ENCODE data around the gene C19orf67.

Gene C19orf67

DNA sequence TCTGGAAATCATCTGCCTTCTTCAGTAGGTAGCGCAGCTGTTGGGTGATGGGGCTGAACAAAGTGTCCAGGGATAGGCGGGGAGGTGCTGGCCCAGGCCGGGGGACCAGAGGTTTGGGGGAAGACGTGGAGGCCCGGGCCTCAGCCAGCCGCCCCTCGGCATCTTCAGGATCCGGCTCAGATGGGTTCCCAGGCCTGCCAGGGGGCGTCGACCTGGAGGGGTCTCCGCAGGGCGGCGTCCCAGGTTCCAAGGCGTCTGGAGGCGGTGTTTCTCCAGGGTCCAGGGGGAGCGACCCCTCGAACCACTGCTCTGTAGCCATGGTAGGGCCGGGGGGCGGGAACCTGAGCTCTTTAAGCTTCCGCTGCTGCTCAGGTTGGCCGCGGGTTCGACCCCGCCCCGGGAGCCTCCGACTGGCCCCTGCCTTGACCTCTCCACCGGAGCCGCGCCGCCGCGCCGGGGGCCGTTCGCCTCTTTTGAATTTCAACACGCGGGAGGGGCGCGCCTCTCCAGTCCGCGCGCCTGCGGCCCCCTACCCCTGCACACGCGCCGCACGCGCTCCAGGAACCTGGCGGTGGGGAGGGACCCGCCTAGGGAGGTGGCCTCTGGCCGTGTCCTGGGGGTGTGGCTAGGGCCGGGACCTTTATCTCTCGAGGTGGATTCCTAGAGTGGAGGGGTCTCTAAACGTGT, at the start of gene C19orf67:
Gene C19orf67, minus strand, starts transcription at position 475 of the 687 bp plus-strand sequence. Its CDS starts 156 bp downstream, at position 319.
- no peak for DNase-seq

DNA sequence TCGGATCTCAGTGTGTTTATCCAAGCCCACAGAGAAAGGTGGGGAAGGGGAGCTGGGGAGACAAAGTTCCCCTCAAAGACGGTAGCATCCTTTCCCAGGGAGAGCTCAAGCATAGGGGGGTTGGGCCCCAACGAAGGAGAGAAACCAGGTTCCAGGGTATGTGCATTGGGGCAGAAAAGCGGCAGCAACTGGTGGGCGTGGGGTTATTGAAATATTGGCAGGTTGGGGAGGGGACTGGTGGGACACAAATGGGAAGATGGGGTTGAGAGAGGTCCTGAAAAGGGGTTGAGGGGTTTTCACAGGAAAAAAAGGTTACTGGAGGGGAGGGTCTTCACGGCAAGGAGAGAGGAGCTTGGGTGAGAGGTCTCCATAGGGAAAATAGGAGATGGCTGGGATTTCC, 49.8 kb upstream of the C19orf67 start:
- peak; percentile 24 for DNase-seq

DNA sequence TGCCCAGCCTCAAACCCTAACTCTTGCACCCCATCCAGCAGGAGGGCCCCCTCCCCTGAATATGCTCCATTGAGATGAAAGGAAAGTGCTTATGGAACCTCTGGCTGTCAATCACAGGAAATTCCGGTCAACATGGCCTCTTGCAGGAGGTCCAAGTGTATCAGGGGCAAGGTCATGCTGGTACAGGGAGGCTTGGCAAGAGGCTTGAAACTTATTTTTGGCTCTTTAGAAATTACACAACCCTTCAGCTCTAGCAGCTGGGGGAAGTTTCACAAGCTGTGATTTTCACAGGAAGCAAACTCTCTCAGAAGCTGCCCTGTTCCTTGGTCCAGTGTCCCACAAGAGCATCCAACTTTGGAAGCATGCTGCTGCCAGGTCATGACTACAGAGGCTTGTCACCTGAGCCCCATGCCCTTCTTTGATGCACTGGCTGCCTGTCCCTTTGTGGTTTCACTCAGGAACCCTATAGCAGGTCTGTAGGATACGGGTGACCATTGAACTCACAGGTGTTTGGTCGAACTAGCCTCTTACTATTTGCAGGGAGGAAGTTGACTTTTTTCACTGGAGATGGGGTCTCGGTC, 42.4 kb upstream of the C19orf67 start:
- DNase-seq = peak; percentile 25

DNA sequence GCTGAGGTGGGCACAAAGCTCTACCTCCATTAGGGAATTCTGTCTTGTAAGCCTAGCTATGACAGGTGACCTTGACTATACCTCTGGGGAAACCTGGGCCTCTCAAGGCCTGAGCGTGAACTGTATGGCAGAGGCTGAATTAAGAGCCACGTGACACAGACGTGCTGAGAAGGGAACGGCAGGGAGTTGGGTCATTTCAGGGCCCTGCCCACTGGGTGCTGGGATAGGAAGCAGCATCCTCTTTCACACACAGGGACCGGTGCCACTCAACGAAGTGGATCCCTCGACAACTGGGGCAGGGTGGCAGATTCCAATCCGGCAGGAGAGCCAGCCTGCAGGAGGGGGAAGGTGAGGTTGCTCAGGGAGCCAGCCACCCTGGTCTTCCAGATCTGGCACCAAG, 41.6 kb upstream of the C19orf67 start:
- no peak for DNase-seq

DNA sequence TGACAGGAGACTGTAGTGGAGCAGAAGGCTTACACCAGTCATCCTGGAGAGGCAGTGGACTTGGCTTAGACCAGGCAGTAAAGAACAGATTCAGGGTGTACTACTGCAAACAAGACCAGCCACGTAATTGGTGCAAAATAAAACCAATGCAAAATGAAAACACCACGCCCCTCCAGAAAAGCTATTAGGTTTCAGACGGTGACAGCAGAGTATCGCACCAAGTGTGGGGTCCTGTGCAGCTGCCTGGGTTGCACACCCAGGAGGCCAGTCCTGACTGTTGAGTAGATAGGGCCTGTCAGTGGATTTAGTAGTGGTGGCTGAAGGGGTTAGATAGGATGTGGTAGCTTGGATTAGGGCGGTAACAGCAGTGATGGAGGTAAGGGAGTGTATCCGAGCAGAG, 37.3 kb upstream of the C19orf67 start:
- DNase-seq = no peak

DNA sequence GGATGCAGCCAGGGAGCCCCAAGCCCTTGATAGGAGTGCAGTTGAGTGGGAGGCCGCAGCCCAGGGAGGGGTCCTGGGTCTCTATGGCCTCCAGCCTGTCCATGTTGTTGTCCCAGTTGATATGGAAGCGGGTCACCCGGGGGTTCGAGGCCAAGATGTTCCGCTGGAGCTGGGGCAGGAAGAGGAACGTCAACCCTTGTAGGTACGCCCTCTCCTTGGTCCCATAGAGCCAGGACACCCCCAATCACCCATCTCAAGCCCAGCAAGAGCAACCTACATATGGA, 34.9 kb upstream of the C19orf67 start:
- no peak for DNase-seq

DNA sequence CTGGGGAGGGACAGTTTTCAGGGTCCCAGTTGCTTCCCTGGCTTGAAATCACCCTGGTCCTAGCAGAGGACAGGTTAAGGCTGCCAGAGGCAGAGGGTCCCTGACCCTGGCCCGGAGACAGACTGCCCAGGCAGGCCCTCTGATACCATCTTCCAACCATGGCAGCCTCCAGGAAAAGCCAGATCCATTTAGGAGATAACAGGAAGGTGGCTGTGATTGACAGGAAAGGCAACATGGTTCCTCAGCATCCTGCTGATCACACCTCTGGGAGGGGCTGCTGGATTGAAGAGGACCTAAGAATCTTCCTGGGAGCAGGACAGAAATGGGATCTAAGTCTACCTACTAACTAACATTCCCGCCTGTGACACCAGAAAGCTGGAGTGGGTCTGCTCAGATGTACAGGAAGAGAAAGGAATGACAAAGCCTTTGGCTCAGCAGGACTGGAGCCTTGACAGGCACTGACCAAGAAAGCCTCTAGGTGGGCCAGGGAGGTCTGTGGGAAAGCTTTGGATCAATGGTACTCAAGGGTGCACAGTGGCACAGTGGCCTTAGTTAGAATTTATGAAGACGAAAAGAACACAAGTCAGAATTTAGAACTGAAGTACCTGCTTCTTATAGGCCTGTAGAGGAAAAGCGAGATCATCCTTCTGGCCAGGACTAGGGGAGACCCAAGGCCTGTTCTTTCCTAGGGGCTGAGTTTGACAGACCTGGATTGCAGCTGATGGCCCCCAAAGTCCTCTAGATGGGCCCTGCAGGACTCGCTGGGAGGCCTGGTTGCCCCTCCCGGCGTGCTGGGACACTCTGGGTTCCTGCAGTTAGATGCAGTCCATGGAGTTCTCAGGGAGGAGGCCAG, 34.3 kb upstream of the C19orf67 start:
- DNase-seq = no peak

DNA sequence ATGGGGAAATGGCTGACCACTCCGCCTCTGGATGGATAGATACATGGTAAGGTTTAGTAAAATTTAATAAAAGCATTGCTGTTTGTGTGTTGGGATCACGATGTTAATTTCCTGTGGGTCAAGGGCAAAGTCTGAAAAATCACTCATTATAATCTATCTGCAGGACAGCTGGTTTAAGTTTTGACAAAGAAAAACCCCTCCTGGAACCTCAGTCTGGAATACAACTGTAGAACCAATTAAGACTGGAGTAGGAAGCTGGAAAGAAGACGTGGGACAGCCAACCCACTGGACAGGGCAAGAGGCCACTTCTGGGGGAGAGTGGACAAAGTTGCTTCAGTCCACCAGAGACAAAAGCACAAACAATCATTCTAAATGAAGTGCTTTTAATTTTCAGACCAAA, 33.6 kb upstream of the C19orf67 start:
- no peak for DNase-seq

DNA sequence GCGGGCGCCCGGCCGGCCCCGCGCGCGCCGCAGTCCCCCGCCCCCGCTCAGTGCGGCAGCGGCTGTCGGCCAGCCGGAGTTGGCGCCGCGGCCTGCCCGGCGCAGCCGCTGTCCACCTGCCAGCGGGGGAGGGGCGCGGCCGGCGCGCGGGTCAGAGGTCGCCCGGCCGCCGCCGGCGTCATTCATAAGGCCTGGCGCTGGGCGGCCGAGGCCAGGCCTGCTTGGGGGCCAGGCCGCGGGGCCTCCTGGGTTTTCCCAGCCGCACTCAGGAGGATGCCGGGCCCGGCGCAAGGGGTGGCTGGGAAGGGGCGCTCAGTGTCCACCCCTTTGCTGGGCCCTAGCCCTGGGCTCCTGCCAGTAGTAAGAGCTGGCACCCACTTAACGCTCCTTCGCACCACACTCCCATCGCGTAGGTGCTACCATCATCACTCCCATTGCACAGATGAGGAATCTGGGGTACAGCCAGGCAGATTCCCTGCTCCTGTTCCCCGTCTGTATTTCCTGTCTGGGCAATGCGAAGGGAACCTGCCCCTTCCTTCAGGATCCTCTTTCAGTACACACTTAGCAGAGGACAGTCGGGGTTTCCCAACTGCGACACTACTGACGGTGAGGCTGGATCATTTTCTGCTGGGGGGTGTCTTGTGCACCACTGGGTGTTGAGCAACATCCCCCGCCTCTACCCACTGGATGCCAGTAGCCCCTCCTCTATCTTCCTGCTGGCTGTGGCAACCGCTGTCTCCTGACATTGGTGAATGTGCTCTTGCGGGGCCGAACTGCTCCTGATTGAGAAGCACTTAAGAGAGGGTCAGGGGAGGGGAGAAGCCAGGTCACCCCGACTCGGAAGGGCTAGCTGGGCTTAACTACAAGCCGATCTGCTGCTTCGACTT, 32.8 kb upstream of the C19orf67 start:
- peak; percentile 83 for DNase-seq

DNA sequence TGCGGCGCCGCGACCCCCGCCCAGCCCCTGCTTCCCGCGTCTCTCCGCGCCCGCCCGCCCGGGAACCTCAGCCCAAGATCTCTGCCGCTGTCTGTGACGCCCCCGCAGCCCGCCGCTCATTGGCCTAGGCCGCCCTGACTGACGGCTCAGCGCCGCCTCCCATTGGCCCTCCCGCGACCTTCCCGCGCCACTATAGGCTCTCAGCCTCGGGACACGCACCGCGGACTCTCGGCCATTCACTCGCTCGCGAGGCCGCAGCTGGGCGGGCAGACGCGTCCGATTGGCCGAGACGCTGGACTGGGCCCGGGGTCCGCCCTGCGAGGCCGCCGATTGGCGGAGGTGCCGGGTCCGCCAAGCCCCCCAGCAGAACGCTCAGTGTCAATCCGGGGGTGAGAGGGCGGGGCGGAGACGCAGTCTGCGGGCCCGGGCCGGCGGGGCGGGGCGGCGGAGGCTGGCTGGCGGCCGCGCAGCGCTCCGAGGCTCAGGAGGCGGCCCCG, 32.1 kb upstream of the C19orf67 start, which contains the start of gene PRKACA:
Gene PRKACA, minus strand, starts transcription at position 95 of the 497 bp plus-strand sequence. CDS start 215 bp downstream, outside the sequence.
- peak; percentile 100 for DNase-seq

DNA sequence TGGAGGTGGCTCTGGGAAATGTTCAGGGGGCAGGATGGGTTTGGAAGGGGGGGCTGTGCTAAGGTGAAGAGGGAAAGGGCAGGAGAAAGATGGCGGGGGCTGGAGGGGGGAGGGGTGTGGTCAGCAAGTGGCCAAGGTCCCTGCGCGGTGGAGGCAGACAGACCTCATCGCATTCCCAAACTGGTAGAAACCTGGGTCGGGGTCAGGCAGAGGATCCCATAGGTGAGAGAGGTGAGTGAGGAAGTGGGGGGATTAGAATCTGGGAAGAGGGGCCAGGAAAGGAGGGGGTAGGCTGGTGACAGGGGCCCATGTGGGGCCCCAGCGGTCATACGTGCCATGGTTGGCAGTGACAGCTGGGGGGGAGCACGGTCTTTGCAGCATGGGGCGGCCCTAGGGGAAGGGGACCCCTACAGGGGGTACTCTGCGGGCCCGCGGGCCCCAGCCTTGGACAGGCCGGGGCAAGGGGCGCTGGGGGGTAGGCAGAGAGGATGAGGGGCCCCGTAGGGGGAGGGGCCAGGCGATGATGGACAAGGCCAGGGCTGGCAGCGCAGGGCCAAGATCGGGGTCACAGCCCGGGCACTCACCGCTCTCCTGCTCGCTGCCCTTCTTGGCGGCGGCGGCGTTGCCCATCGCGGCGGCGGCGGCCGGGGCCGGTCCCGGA, 31.5 kb upstream of the C19orf67 start:
- peak; percentile 68 for DNase-seq

DNA sequence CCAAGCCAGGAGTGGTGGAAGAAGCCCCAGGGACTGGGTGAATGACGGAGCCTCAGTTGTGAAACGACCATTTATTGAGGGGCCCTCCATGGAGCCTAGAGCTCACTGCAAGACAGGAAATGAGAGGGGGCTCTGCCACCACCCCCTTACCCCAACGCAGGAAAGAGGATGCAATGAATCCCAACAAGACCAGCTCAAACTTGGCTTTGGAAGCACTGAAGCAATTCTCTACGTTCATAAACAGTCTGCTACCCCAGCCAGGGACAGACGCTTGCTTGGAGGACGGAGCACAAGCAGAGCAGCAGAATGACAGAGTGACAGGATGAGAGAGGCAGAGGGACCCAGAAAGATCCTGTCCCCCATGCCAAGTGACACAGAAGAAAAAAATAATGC, 30.9 kb upstream of the C19orf67 start:
- no peak for DNase-seq

DNA sequence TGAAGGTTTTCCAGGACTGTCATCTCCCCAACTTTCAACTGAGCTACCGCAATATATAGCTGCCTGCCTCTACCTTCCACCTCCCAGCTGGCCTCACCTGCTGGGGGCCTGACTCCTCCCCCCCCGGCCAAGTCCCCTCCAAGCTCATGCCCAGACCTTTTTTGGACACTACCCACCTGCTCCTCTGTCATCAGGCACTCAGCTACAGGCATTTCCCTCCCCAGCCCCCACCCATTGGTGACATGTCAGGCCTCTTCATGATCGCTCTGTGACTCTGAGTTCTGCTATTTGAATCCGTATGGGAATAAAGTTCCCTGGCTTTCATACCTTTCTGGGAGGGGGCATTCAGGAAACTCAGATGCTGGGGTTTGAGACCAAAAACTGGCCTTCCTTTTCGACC, 30.2 kb upstream of the C19orf67 start:
- DNase-seq = no peak

DNA sequence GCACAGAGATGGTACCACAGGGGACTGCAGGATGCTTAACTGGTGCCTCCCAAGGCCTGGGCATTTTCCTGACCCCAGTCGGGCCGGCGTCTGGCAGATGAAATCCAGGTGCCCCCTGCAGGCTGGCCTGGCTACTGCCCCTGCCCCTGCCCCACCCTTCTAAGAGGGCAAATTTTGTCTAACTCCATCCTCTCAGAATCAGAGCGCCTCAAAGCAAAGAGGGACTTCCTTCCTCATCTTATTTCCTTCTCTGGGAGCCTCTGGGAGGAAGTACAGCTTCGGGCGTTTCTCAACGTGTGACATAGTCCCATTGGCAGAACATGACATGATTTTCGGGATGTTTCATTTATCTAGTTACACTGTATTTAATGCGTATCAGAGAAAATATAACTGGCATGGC, 29.3 kb upstream of the C19orf67 start:
- peak; percentile 37 for DNase-seq

DNA sequence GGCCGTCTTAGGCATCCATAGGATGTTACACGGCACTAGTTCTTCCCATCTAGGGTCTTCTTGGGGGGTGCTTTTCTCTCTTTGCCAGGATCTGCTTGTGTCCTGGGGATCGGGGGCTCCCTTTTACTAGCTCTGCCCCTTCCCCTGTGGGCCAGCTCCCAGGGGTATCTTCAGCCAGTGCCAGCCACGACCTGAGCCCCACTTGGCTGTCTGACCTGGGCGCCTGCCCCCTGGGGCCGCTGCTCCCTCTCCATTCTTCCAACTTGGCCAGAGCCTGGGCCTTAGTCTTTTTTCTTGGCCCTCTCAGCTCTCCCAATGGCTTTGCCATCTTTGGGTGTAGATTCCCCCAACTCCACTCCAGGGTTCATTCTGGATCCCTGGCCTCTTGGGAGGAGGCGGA, 28.9 kb upstream of the C19orf67 start:
- DNase-seq = peak; percentile 15

DNA sequence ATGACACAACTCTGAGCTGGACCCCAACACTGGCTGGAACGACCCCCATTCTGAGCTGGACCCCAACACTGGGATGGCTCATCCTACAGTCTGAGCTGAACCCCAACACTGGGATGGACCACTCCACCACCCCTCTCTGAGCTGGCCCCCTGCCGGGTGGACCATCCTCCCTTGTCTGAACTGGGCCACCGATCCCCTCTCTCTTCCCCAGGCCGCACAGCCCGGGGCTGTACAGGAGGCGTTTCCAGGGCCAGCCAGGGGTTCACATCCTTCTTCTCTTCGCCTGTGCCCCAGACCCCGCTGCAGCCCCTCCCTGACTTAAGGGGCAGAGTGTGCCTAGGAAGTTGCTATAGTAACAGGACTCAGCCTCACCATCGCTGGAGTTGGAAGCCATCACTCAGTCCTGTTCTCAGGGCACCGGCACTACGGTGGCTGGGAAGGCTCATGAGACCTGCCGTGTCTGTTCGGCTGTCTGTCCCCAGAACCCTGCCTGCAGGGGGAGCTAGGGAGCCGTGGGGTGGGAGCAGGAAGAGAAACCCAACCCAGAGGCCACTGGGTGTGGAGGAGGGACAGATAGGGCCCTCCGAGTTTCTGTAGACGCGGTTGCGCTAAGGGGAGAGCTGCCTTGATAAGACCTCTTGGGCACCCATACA, 28.3 kb upstream of the C19orf67 start:
- peak; percentile 18 for DNase-seq

DNA sequence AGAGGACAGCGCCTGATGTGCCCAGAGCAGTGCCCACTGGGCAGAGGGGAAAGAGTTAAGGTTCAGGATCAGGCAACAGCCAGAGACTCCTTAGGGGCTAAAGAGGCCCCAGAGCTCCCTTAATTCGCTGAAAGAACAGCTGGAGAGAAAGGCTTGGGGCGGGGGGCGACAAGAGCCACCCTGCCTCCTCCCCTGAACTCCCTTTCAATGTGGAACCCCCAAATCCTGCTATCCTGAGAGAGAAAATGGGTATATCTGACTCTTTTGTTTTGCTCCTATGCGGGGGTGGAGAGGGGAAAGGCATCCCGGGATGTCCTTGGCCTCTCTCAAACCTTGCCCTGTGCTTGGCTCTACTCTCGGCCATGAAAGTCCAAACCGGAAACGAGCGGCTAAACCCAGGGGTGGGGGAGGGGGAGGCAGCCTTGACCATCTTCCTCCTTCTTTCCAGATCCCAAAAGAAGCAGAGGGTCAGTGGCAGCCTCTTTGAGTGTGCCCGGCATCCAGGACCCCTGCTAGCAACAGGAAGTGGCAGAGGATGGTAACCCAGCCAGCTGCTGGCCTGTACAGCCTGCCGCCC, 27.3 kb upstream of the C19orf67 start:
- DNase-seq = peak; percentile 52

DNA sequence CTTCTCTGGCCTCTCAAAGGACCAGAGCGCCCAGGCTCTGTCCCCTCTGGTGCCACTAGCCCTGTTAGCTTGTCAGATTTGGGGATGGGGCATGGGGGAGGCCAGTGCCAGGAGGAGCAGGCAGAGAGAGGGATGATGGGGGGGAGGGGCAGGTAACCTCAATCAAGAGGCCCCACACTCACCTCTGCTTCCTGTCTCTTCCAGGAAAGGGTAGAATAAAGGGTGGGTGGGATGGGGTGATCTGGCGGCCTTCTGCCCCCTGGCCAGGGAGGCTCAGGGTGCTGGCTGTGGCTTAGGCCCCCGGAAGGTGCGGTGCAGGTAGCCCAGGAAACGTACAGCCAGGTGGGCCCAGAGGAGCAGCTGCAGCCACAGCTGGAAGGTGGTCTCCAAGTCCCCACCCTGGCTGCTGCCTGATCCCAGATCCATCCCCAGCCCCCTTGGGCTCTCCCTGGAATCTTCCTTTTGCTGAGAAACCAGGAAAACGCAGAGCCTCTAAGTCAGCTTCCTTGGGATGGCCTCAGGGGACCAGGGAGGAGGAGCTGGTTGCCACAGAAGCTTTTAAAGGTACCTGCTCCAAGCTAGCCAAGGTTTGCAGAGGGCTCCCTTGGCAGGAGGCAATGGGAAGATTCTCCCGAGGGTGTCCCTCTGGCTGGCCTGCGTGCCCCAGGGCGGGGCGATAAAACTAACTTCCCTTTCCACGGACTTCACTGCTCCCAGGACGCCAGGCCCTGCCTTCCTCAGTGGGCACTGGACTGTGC, 26.6 kb upstream of the C19orf67 start:
- peak; percentile 37 for DNase-seq

DNA sequence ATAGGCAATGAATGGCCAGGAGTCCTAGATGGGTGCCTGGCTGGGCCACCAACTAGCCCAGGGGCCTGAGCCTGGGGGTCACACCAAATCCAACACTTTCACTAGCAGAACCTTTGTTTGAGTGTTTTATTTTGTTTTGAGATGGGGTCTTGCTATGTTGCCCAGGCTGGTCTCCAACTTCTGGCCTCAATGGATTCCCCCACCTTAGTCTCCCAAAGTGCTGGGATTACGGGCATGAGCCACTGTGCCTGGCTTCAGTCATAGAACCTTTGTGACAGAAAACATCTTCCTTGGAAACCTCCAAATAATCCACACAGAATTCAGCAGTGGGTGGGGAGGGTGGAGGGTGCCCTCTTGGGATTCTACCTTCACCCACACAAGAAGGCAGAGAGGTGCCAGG, 25.9 kb upstream of the C19orf67 start:
- DNase-seq = no peak

DNA sequence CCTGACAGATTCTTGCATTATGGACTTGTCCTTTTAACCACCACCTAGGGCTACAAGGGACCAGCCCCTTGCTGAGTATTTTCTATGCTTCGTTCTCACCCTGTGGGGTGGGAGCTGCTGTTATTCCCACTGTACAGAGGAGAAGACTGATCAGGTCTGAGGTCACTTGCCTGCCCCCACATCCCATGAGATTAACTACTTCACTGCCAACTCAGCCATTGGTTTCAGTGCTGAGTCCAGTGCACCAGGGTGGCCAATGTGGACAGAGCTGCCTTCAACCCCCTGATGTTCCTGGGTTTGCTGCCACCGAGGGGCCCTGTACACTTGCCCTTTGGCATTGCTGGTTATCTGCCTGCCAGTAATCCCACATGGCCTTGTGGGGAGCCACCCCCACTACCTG, 25.1 kb upstream of the C19orf67 start:
- DNase-seq = no peak

Measured in femur (tissue), 1 donor.